Activated T-helper 1 cell treated with anti-CD3 and anti-CD28 coated beads, Interleukin-12 subunit alpha, Interleukin-12 subunit beta, Interleukin-2, Interleukin-4 antibody, amounts not matched to agents 30 ng/mL and 10 ng/mL and 1 ng/mL, durations not matched to agents 14 hours and 24 hours and 36 hours (primary cell): ENCODE results near the gene FBLN2. TPM values are rescaled to one million over a fixed set of nuclear protein-coding genes. Genes with fewer than 3 reads are reported as not detected.

Experiments
- DNase-seq: peaks from one replicate; pipeline ENCODE4 v3.0.0; 2021; ENCODE audit warnings: low spot score
- H3K27ac Mint-ChIP-seq: one replicate; pipeline ENCODE4 v1.8.0; 2021; ENCODE audit warnings: mild to moderate bottlenecking, mixed read lengths
- H3K27me3 Mint-ChIP-seq: one replicate; pipeline ENCODE4 v1.8.0; 2022; ENCODE audit warnings: mild to moderate bottlenecking, moderate library complexity, mixed read lengths; ENCODE audit not compliant: insufficient read depth
- H3K36me3 Mint-ChIP-seq: one replicate; pipeline ENCODE4 v1.8.0; 2021; ENCODE audit warnings: low read depth, mixed read lengths
- H3K4me1 Mint-ChIP-seq: one replicate; pipeline ENCODE4 v1.8.0; 2021; ENCODE audit warnings: low read depth, mixed read lengths
- H3K4me3 Mint-ChIP-seq: one replicate; pipeline ENCODE4 v1.8.0; 2021; ENCODE audit warnings: mild to moderate bottlenecking, moderate library complexity, mixed read lengths
- H3K9me3 Mint-ChIP-seq: one replicate; pipeline ENCODE4 v1.8.0; 2021; ENCODE audit warnings: mixed read lengths
- intact Hi-C: fragments of 100-400 bp; cut with micrococcal nuclease; formaldehyde crosslinking; loops from one replicate; pipeline ENCODE4 v1.15.1; 2024
- total RNA-seq: library from RNA; stranded (reverse); gene quantifications from 2 replicates; pipeline ENCODE4 v1.2.3, GENCODE V29; 2022

The FBLN2 gene
- total RNA-seq, 1 donor from 2014 or later: not detected

DNA sequence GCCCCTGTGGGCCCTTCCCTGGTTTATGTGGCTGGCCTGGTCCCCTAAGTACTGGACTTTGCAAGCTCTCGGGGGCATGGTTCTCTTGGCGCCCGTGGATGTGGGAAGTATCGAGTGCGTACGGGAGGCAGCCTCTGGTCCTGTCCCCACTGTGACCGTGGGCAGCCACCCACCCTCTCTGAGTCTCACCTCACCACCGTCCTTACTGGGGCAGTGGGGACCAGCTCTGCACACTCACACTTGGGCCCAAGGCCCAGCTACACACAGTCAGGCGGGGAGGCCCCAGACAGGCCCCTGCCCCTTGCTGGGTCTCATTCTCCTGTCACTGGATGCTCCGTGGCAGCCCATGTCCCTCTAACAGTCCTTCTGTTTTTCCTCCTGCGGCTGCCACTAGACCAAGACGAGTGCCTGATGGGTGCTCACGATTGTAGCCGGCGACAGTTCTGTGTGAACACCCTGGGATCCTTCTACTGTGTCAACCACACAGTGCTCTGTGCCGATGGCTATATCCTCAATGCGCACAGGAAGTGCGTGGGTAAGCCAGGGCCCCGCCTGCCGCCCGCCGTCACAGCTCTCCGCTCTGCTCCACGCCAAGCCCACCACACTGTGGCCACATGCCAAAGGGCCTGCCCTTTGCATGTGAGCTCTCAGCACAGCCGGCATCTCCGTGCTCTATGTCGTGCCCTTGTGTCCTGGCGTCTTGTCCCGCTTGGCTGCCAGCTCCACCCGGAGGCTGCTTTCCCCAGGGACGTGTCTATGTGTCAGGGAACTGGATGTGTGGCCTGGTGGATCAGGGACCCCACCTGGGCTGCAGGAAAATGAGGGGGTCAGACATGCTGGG is 72.7 kb downstream of the FBLN2 start:
- DNase-seq: no peak
- Mint-ChIP-seq H3K9me3 (no peaks in the 10 kb centered on the region), H3K4me1 (no peaks in the 10 kb centered on the region), H3K36me3 (no peaks in the 10 kb centered on the region), H3K4me3 (peak overlapping the region; percentile 45), H3K27ac (peak overlapping the region; percentile 32), H3K27me3 (peaks cover 2% of the 10 kb centered on the region)
- intact Hi-C loops: no loop called here

- no peak overlapping the region for H3K4me3 Mint-ChIP-seq
- no peaks in the 10 kb centered on the region for H3K9me3 Mint-ChIP-seq
- peaks cover 2% of the 10 kb centered on the region for H3K27me3 Mint-ChIP-seq
- DNase-seq: no peak
- H3K36me3 Mint-ChIP-seq: no peaks in the 10 kb centered on the region
- no peaks in the 10 kb centered on the region for H3K4me1 Mint-ChIP-seq
- intact Hi-C loops: no loop called here
- no peak overlapping the region for H3K27ac Mint-ChIP-seq
These were observed 73.4 kb downstream of the FBLN2 start for GRCh38 chr3:13622356-13622755.

DNA sequence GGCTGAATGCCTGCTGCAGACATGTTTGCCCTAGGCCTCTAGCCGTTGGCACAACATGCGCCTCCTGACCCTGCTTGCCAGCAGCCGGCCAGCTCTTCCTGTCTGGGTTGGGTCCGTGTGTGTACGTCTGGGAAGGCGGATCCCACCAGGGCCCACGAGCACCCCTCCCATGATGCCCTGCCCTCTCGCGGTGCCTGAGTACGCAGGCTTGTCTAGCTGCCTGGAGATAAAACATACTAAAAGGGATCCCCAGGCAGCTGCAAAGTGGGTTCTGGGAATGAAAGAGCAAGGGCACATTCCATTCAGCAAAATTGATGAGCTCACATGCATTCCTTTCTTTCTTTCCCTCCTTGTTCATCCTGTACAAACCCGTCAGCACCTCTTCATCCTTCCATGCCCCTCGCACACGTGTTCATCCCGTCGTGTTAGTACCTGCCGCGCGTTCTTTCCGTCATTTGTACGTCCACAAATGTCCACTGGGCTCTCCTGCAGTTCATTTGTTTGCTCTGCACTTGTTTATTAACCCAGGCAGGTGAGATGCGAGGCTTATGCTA is 74.3 kb downstream of the FBLN2 start:
- no peak overlapping the region for H3K27ac Mint-ChIP-seq
- no peaks in the 10 kb centered on the region for H3K4me1 Mint-ChIP-seq
- no peaks in the 10 kb centered on the region for H3K36me3 Mint-ChIP-seq
- intact Hi-C loops: no loop called here
- H3K4me3 Mint-ChIP-seq: no peak overlapping the region
- no peak for DNase-seq
- peaks cover 2% of the 10 kb centered on the region for H3K27me3 Mint-ChIP-seq
- no peaks in the 10 kb centered on the region for H3K9me3 Mint-ChIP-seq

- DNase-seq: no peak
- intact Hi-C loops: no loop called here
- Mint-ChIP-seq H3K36me3 (no peaks in the 10 kb centered on the region), H3K9me3 (no peaks in the 10 kb centered on the region), H3K27me3 (peaks cover 2% of the 10 kb centered on the region), H3K27ac (no peak overlapping the region), H3K4me3 (no peak overlapping the region), H3K4me1 (no peaks in the 10 kb centered on the region)
These were observed 75.1 kb downstream of the FBLN2 start for GRCh38 chr3:13624021-13624420.

DNA sequence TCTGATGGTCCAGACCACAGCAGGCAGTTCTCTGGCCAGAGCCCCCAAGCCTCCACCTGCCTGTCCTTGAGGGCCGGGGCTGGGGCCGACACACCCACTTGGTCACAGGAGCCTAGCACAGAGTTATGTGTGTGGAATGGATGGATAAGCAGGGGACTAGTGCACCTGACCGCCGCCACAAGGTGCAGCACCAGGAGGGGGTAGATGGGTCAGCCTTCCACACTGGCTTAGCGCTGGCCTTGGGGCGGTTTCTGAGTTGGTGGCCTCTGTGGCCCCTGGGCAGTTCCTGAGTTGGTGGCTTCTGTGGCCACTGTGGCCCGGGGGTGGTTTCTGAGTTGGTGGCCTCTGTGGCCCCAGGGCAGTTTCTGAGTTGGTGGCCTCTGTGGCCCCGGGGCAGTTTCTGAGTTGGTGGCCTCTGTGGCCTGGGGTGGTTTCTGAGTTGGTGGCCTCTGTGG is 75.8 kb downstream of the FBLN2 start:
- Mint-ChIP-seq H3K4me3 (no peak overlapping the region), H3K4me1 (no peaks in the 10 kb centered on the region), H3K9me3 (no peaks in the 10 kb centered on the region), H3K36me3 (no peaks in the 10 kb centered on the region), H3K27ac (no peak overlapping the region), H3K27me3 (peaks cover 4% of the 10 kb centered on the region)
- intact Hi-C loops: no loop called here
- DNase-seq: no peak

- H3K4me1 Mint-ChIP-seq: no peaks in the 10 kb centered on the region
- peaks cover 4% of the 10 kb centered on the region for H3K27me3 Mint-ChIP-seq
- intact Hi-C loops: no loop called here
- H3K4me3 Mint-ChIP-seq: no peak overlapping the region
- no peaks in the 10 kb centered on the region for H3K36me3 Mint-ChIP-seq
- no peak for DNase-seq
- H3K9me3 Mint-ChIP-seq: no peaks in the 10 kb centered on the region
- no peak overlapping the region for H3K27ac Mint-ChIP-seq
These were observed 77.5 kb downstream of the FBLN2 start for GRCh38 chr3:13626396-13626795.

GRCh38 chr3:13626915-13627460 is 78.1 kb downstream of the FBLN2 start:
- no peaks in the 10 kb centered on the region for H3K36me3 Mint-ChIP-seq
- intact Hi-C loops: no loop called here
- H3K27me3 Mint-ChIP-seq: peaks cover 4% of the 10 kb centered on the region
- no peak overlapping the region for H3K4me3 Mint-ChIP-seq
- no peaks in the 10 kb centered on the region for H3K4me1 Mint-ChIP-seq
- H3K27ac Mint-ChIP-seq: no peak overlapping the region
- H3K9me3 Mint-ChIP-seq: no peaks in the 10 kb centered on the region
- DNase-seq: no peak

- peaks cover 4% of the 10 kb centered on the region for H3K27me3 Mint-ChIP-seq
- H3K27ac Mint-ChIP-seq: no peak overlapping the region
- intact Hi-C loops: no loop called here
- no peaks in the 10 kb centered on the region for H3K9me3 Mint-ChIP-seq
- H3K36me3 Mint-ChIP-seq: no peaks in the 10 kb centered on the region
- no peak overlapping the region for H3K4me3 Mint-ChIP-seq
- DNase-seq: no peak
- no peaks in the 10 kb centered on the region for H3K4me1 Mint-ChIP-seq
These were observed 78.8 kb downstream of the FBLN2 start for GRCh38 chr3:13627681-13628080.

- Mint-ChIP-seq H3K27ac (no peak overlapping the region), H3K4me3 (no peak overlapping the region), H3K27me3 (peaks cover 4% of the 10 kb centered on the region), H3K36me3 (no peaks in the 10 kb centered on the region), H3K9me3 (no peaks in the 10 kb centered on the region), H3K4me1 (no peaks in the 10 kb centered on the region)
- intact Hi-C loops: no loop called here
- no peak for DNase-seq
These were observed 79.5 kb downstream of the FBLN2 start for GRCh38 chr3:13628432-13628831.

DNA sequence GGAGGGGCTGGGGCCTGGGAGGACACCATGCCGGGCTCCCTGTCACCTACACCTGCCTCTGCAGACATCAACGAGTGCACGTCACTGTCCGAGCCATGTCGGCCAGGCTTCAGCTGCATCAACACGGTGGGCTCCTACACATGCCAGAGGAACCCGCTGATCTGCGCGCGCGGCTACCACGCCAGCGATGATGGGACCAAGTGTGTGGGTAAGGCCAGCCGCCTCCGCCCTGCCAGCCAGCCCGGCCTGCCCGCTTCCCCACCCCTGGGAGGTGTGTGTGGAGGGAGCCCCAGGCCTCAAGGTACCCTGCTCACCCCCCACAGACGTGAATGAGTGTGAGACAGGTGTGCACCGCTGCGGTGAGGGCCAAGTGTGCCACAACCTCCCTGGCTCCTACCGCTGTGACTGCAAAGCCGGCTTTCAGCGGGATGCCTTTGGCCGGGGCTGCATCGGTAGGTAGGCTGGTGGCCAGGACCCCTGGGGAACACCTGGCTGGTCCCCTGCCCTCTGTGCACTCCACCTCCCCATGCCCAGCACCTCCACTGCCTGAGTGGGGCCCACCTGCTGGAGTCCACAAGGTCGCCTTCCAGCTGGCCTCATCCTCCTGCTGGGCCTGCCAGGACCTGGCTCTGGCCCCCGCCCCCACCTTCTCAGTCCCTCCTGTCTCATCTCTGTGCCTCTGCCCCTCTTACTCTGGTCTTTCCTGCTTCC is 80.1 kb downstream of the FBLN2 start:
- Mint-ChIP-seq H3K27me3 (peaks cover 4% of the 10 kb centered on the region), H3K4me1 (no peaks in the 10 kb centered on the region), H3K27ac (no peak overlapping the region), H3K36me3 (no peaks in the 10 kb centered on the region), H3K9me3 (no peaks in the 10 kb centered on the region), H3K4me3 (no peak overlapping the region)
- no peak for DNase-seq
- intact Hi-C loops: no loop called here

DNA sequence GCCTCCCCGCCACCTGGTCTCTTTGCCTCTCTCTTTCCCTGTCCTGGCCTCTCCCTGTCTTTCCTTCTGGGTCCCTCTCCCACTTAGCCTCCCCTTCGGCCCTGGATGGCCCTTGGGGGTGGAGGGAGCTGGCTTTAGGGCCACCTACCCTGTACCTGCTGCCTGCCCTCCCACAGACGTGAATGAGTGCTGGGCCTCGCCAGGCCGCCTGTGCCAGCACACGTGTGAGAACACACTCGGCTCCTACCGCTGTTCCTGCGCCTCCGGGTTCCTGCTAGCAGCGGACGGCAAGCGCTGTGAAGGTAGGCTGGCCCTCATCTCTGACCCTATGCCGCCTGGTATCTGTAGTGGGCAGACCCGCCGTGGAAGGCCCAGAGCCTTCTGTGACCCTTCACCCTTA is 80.7 kb downstream of the FBLN2 start:
- H3K4me3 Mint-ChIP-seq: no peak overlapping the region
- intact Hi-C loops: no loop called here
- no peak for DNase-seq
- H3K27ac Mint-ChIP-seq: no peak overlapping the region
- no peaks in the 10 kb centered on the region for H3K4me1 Mint-ChIP-seq
- peaks cover 4% of the 10 kb centered on the region for H3K27me3 Mint-ChIP-seq
- H3K9me3 Mint-ChIP-seq: no peaks in the 10 kb centered on the region
- H3K36me3 Mint-ChIP-seq: no peaks in the 10 kb centered on the region

GRCh38 chr3:13631256-13631655 is 82.3 kb downstream of the FBLN2 start:
- DNase-seq: no peak
- H3K9me3 Mint-ChIP-seq: no peaks in the 10 kb centered on the region
- H3K4me3 Mint-ChIP-seq: no peak overlapping the region
- H3K4me1 Mint-ChIP-seq: no peaks in the 10 kb centered on the region
- no peaks in the 10 kb centered on the region for H3K36me3 Mint-ChIP-seq
- intact Hi-C loops: no loop called here
- peaks cover 2% of the 10 kb centered on the region for H3K27me3 Mint-ChIP-seq
- H3K27ac Mint-ChIP-seq: no peak overlapping the region

GRCh38 chr3:13633176-13633575 is 84.3 kb downstream of the FBLN2 start:
- Mint-ChIP-seq H3K9me3 (no peaks in the 10 kb centered on the region), H3K4me3 (no peak overlapping the region), H3K27ac (no peak overlapping the region), H3K4me1 (no peaks in the 10 kb centered on the region), H3K36me3 (no peaks in the 10 kb centered on the region), H3K27me3 (peaks cover 2% of the 10 kb centered on the region)
- intact Hi-C loops: no loop called here
- no peak for DNase-seq
